ENCODE data around the gene BMS1.
"Not testable (repeated sequence)": the region's sequence is repeated elsewhere in the genome, so short reads cannot be mapped to it uniquely, and the experiment has no call there.

The BMS1 gene

GRCh38 chr10:42836771-42837468, 54.3 kb downstream of the BMS1 start:
- peak overlapping the region; percentile 55 for H3K4me3 ChIP-seq (ENCODE audit: low read length)
- peaks cover 10% of the 10 kb centered on the region for H3K27me3 ChIP-seq (ENCODE audit: control insufficient read depth, insufficient read depth, low read length)
- peaks cover 2% of the 10 kb centered on the region for H3K36me3 ChIP-seq (ENCODE audit: control insufficient read depth, low read depth, low read length)
- no peaks in the 10 kb centered on the region for H3K4me1 ChIP-seq (ENCODE audit: control insufficient read depth, low read depth, low read length)
- H3K27ac ChIP-seq (ENCODE audit: low read length) = no peak overlapping the region
- no peaks in the 10 kb centered on the region for H3K9me3 ChIP-seq (ENCODE audit: control insufficient read depth, low read depth, low read length)
- H3K9ac ChIP-seq (ENCODE audit: low read length) = no peak overlapping the region

DNA sequence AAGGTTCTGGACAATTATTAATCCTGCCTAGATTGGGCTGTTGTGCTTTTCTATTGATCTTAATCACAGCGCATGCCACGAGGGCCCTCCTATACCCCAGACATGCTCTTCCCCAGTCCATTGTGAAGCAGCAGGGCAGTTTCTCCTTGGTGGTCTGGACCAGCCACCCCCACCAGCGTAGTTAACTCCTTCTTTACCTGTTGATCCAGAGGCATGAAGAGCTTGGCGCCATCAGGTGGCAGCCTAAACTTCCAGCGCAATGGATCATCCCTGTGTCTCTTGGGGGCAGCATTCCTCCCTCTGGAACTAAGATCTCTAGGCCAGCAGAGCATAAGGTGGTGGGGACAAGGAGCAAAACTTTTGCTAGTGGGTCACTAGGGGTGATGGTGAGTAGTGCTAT, 62.2 kb downstream of the BMS1 start:
- peaks cover 13% of the 10 kb centered on the region for H3K4me1 ChIP-seq (ENCODE audit: control insufficient read depth, low read depth, low read length)
- H3K36me3 ChIP-seq (ENCODE audit: control insufficient read depth, low read depth, low read length); H3K4me3 ChIP-seq (ENCODE audit: low read length); H3K27ac ChIP-seq (ENCODE audit: low read length); H3K9me3 ChIP-seq (ENCODE audit: control insufficient read depth, low read depth, low read length); H3K9ac ChIP-seq (ENCODE audit: low read length); H3K27me3 ChIP-seq (ENCODE audit: control insufficient read depth, insufficient read depth, low read length): not testable (repeated sequence)

DNA sequence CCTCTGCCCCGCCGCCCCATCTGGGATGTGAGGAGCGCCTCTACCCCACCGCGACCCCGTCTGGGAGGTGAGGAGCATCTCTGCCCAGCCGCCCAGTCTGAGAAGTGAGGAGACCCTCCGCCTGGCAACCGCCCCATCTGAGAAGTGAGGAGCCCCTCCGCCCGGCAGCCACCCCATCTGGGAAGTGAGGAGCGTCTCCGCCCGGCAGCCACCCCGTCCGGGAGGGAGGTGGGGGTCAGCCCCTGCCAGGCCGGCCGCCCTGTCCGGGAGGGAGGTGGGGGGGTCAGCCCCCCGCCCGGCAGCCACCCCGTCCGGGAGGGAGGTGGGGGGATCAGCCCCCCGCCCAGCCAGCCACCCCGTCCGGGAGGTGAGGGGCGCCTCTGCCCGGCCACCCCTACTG, 64.7 kb downstream of the BMS1 start:
- not testable (repeated sequence) for H3K9ac ChIP-seq (ENCODE audit: low read length); H3K9me3 ChIP-seq (ENCODE audit: control insufficient read depth, low read depth, low read length); H3K27me3 ChIP-seq (ENCODE audit: control insufficient read depth, insufficient read depth, low read length); H3K4me3 ChIP-seq (ENCODE audit: low read length); H3K36me3 ChIP-seq (ENCODE audit: control insufficient read depth, low read depth, low read length); H3K27ac ChIP-seq (ENCODE audit: low read length)
- H3K4me1 ChIP-seq (ENCODE audit: control insufficient read depth, low read depth, low read length) = peaks cover 13% of the 10 kb centered on the region

DNA sequence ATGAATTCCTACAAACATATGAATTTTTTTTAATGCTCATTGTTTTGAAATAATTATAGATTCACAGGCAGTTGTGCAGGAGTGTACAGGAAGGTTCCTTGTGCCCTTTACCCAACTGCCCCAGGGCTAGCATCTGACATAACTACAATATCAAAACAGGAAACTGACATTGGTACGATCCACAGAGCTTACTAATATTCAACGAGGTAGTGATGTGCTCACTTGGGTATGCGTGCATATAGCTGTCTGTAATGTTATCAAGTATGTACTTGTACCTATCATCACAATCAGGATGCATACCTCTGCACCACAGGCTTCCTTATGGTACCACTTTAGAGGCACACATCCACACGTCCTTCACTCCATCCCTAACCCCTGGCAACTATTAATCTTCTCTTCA, 68.3 kb downstream of the BMS1 start:
- H3K36me3 ChIP-seq (ENCODE audit: control insufficient read depth, low read depth, low read length) = no peaks in the 10 kb centered on the region
- no peaks in the 10 kb centered on the region for H3K27me3 ChIP-seq (ENCODE audit: control insufficient read depth, insufficient read depth, low read length)
- no peaks in the 10 kb centered on the region for H3K4me1 ChIP-seq (ENCODE audit: control insufficient read depth, low read depth, low read length)
- H3K4me3 ChIP-seq (ENCODE audit: low read length) = no peak overlapping the region
- H3K9me3 ChIP-seq (ENCODE audit: control insufficient read depth, low read depth, low read length) = no peaks in the 10 kb centered on the region
- no peak overlapping the region for H3K27ac ChIP-seq (ENCODE audit: low read length)
- H3K9ac ChIP-seq (ENCODE audit: low read length) = no peak overlapping the region

- no peak overlapping the region for H3K9ac ChIP-seq (ENCODE audit: low read length)
- H3K4me3 ChIP-seq (ENCODE audit: low read length) = no peak overlapping the region
- H3K27ac ChIP-seq (ENCODE audit: low read length) = no peak overlapping the region
Observed at GRCh38 chr10:42859256-42859655, 76.7 kb downstream of the BMS1 start.

DNA sequence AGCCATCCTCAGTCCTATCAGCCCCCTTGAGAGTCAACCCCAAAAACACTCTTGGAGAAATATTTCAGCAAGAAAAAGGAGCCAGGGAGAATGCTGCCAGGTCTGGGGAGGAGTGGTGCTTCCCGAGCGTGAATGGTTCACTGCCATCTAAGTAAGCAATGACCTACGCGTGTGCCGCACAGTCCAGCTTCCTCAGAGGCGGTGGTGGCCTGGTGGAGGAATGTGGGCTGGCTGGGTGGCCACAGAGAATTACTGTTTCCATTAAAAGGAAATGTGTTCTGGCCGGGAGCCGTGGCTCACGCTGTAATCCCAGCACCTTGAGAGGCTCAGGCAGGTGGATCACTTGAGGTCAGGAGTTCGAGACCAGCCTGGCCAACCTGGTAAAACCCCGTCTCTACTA, 77.4 kb downstream of the BMS1 start:
- not testable (repeated sequence) for H3K27me3 ChIP-seq (ENCODE audit: control insufficient read depth, insufficient read depth, low read length); H3K4me1 ChIP-seq (ENCODE audit: control insufficient read depth, low read depth, low read length); H3K27ac ChIP-seq (ENCODE audit: low read length); H3K4me3 ChIP-seq (ENCODE audit: low read length); H3K36me3 ChIP-seq (ENCODE audit: control insufficient read depth, low read depth, low read length); H3K9me3 ChIP-seq (ENCODE audit: control insufficient read depth, low read depth, low read length); H3K9ac ChIP-seq (ENCODE audit: low read length)

More at GRCh38 chr10:42859256-42859655, 76.7 kb downstream of the BMS1 start:
- Histone ChIP-seq H3K36me3 (ENCODE audit: control insufficient read depth, low read depth, low read length) (no peaks in the 10 kb centered on the region), H3K27me3 (ENCODE audit: control insufficient read depth, insufficient read depth, low read length) (no peaks in the 10 kb centered on the region), H3K4me1 (ENCODE audit: control insufficient read depth, low read depth, low read length) (no peaks in the 10 kb centered on the region), H3K9me3 (ENCODE audit: control insufficient read depth, low read depth, low read length) (no peaks in the 10 kb centered on the region)

- not testable (repeated sequence) for H3K9ac ChIP-seq (ENCODE audit: low read length); H3K27ac ChIP-seq (ENCODE audit: low read length); H3K4me3 ChIP-seq (ENCODE audit: low read length); H3K36me3 ChIP-seq (ENCODE audit: control insufficient read depth, low read depth, low read length); H3K9me3 ChIP-seq (ENCODE audit: control insufficient read depth, low read depth, low read length); H3K4me1 ChIP-seq (ENCODE audit: control insufficient read depth, low read depth, low read length)
- H3K27me3 ChIP-seq (ENCODE audit: control insufficient read depth, insufficient read depth, low read length) = peaks cover 18% of the 10 kb centered on the region
Observed at GRCh38 chr10:42862801-42863200, 80.2 kb downstream of the BMS1 start.

- no peaks in the 10 kb centered on the region for H3K9me3 ChIP-seq (ENCODE audit: control insufficient read depth, low read depth, low read length)
- H3K9ac ChIP-seq (ENCODE audit: low read length) = no peak overlapping the region
- H3K27me3 ChIP-seq (ENCODE audit: control insufficient read depth, insufficient read depth, low read length) = peaks cover 18% of the 10 kb centered on the region
- no peaks in the 10 kb centered on the region for H3K36me3 ChIP-seq (ENCODE audit: control insufficient read depth, low read depth, low read length)
- H3K4me3 ChIP-seq (ENCODE audit: low read length) = no peak overlapping the region
- no peak overlapping the region for H3K27ac ChIP-seq (ENCODE audit: low read length)
- H3K4me1 ChIP-seq (ENCODE audit: control insufficient read depth, low read depth, low read length) = peaks cover 3% of the 10 kb centered on the region
Observed at GRCh38 chr10:42864575-42864974, 82.0 kb downstream of the BMS1 start.

DNA sequence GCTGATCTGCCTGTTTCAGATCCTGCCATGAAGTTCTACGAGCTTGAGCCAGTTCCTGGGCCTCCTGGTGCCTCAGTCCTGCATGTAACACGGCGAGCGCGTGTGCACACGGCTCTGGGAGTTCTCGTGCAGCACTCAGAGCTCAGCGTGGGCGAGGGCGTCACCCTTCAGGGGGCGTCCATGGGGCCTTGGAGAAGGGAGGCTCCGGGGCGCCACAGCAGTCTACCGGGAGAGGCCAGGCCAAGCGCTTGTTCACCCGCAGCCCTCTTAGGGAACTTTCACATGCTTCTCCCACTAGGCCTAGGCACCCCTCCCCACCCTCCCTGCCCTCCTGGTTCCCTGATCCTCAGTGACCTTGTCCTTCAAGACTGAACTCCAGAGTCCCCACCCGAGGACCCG, 83.1 kb downstream of the BMS1 start:
- H3K27ac ChIP-seq (ENCODE audit: low read length) = no peak overlapping the region
- H3K27me3 ChIP-seq (ENCODE audit: control insufficient read depth, insufficient read depth, low read length) = peaks cover 18% of the 10 kb centered on the region
- no peak overlapping the region for H3K9ac ChIP-seq (ENCODE audit: low read length)
- no peaks in the 10 kb centered on the region for H3K36me3 ChIP-seq (ENCODE audit: control insufficient read depth, low read depth, low read length)
- H3K4me1 ChIP-seq (ENCODE audit: control insufficient read depth, low read depth, low read length) = peaks cover 3% of the 10 kb centered on the region
- no peak overlapping the region for H3K4me3 ChIP-seq (ENCODE audit: low read length)
- no peaks in the 10 kb centered on the region for H3K9me3 ChIP-seq (ENCODE audit: control insufficient read depth, low read depth, low read length)

- Histone ChIP-seq H3K4me1 (ENCODE audit: control insufficient read depth, low read depth, low read length) (peaks cover 3% of the 10 kb centered on the region), H3K9ac (ENCODE audit: low read length) (no peak overlapping the region), H3K36me3 (ENCODE audit: control insufficient read depth, low read depth, low read length) (no peaks in the 10 kb centered on the region), H3K27me3 (ENCODE audit: control insufficient read depth, insufficient read depth, low read length) (peaks cover 18% of the 10 kb centered on the region), H3K4me3 (ENCODE audit: low read length) (peak overlapping the region; percentile 27), H3K9me3 (ENCODE audit: control insufficient read depth, low read depth, low read length) (no peaks in the 10 kb centered on the region), H3K27ac (ENCODE audit: low read length) (no peak overlapping the region)
Observed at GRCh38 chr10:42866115-42866995, 83.8 kb downstream of the BMS1 start.

- no peaks in the 10 kb centered on the region for H3K36me3 ChIP-seq (ENCODE audit: control insufficient read depth, low read depth, low read length)
- H3K4me3 ChIP-seq (ENCODE audit: low read length) = no peak overlapping the region
- H3K27me3 ChIP-seq (ENCODE audit: control insufficient read depth, insufficient read depth, low read length) = peaks cover 18% of the 10 kb centered on the region
- H3K9ac ChIP-seq (ENCODE audit: low read length) = no peak overlapping the region
- peaks cover 3% of the 10 kb centered on the region for H3K4me1 ChIP-seq (ENCODE audit: control insufficient read depth, low read depth, low read length)
- no peak overlapping the region for H3K27ac ChIP-seq (ENCODE audit: low read length)
- no peaks in the 10 kb centered on the region for H3K9me3 ChIP-seq (ENCODE audit: control insufficient read depth, low read depth, low read length)
Observed at GRCh38 chr10:42867571-42867970, 85.0 kb downstream of the BMS1 start.

DNA sequence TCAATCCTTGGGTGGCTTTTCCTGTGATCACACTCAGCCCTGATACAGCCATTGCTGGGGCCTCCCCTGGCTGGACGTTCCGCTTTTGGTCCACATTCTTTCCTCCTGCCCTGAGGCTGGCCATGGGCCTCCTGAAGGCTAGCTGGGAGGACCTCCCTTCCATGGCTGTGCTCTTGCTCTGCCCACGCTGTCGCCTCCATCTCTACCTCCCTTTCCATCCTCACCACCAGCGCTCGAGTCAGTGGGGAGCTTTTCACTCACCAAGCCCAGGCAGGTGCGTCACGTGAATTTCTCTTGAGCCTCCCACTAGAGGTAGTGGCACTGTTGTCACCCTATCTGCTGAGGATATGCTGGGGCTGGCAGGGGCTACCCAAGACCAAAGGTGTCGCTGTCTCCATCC, 85.9 kb downstream of the BMS1 start:
- no peak overlapping the region for H3K27ac ChIP-seq (ENCODE audit: low read length)
- no peaks in the 10 kb centered on the region for H3K36me3 ChIP-seq (ENCODE audit: control insufficient read depth, low read depth, low read length)
- no peaks in the 10 kb centered on the region for H3K9me3 ChIP-seq (ENCODE audit: control insufficient read depth, low read depth, low read length)
- peaks cover 18% of the 10 kb centered on the region for H3K27me3 ChIP-seq (ENCODE audit: control insufficient read depth, insufficient read depth, low read length)
- no peak overlapping the region for H3K4me3 ChIP-seq (ENCODE audit: low read length)
- H3K4me1 ChIP-seq (ENCODE audit: control insufficient read depth, low read depth, low read length) = peaks cover 3% of the 10 kb centered on the region
- no peak overlapping the region for H3K9ac ChIP-seq (ENCODE audit: low read length)
